K562 (cell line): Measurements from ENCODE around the gene ARSK. TPM values are rescaled to one million over a fixed set of nuclear protein-coding genes. Genes with fewer than 3 reads are reported as not detected.

Source experiments
- AFF1 ChIP-seq, 2 experiments: fragments of 450-650 bp; IDR thresholded peaks; 2 replicates each; pipeline ENCODE4 v1.6.1; 2018; ENCODE audit warnings: mild to moderate bottlenecking in 2 of 2, low read depth in 1 of 2; ENCODE audit not compliant: partially characterized antibody in 2 of 2
- ATF1 ChIP-seq, 2 experiments: fragments of 450-650 bp in 1 of 2; IDR thresholded peaks; 2 replicates each; pipeline ENCODE4 v1.6.1; 2016; ENCODE audit warnings: missing compliant biosample characterization in 1 of 2, missing genetic modification characterization in 1 of 2
- BRF1 ChIP-seq: IDR thresholded peaks from 3 replicates; pipeline ENCODE4 v1.6.1; 2011; ENCODE audit warnings: borderline replicate concordance, mild to moderate bottlenecking; ENCODE audit not compliant: insufficient read length; ENCODE audit errors: extremely low read depth
- CBFB ChIP-seq: sonication (generic); formaldehyde crosslinking; IDR thresholded peaks from 2 replicates; pipeline ENCODE4 v1.4.0; 2020; ENCODE audit warnings: mild to moderate bottlenecking, missing genetic modification reagents
- CCAR2 ChIP-seq: fragments of 200-400 bp; formaldehyde crosslinking; IDR thresholded peaks from 2 replicates; pipeline ENCODE4 v1.6.1; 2017; ENCODE audit warnings: mild to moderate bottlenecking, low read depth, low read length
- EWSR1 ChIP-seq: fragments of 450-650 bp; IDR thresholded peaks from 2 replicates; pipeline ENCODE4 v1.6.1; 2018; ENCODE audit warnings: borderline replicate concordance, mild to moderate bottlenecking, low read depth, moderate library complexity; ENCODE audit not compliant: partially characterized antibody
- HDGF ChIP-seq: fragments of 450-650 bp; IDR thresholded peaks from 2 replicates; pipeline ENCODE4 v1.6.1; 2016
- MED1 ChIP-seq: sonication (generic); formaldehyde crosslinking; IDR thresholded peaks from 2 replicates; pipeline ENCODE4 v1.8.1; 2023; ENCODE audit warnings: missing genetic modification reagents, borderline replicate concordance
- MEF2A ChIP-seq: IDR thresholded peaks from 2 replicates; pipeline ENCODE4 v1.6.1; 2011; ENCODE audit warnings: low read depth, mild to moderate bottlenecking, low read length, moderate library complexity; ENCODE audit not compliant: control insufficient read depth
- PYGO2 ChIP-seq: fragments of 450-650 bp; IDR thresholded peaks from 2 replicates; pipeline ENCODE4 v1.6.1; 2016; ENCODE audit warnings: mild to moderate bottlenecking, missing genetic modification characterization, moderate library complexity, missing compliant biosample characterization
- RAD21 ChIP-seq, 2 experiments: fragments of 250-450 bp in 1 of 2; fragments of 450-650 bp in 1 of 2; sonication (Bioruptor Pico) in 1 of 2; formaldehyde crosslinking in 1 of 2; IDR thresholded peaks in 1 of 2; conservative IDR thresholded peaks in 1 of 2; 2 replicates each; pipeline versions ENCODE4 v1.4.0 to v1.8.0; 2020 to 2022; ENCODE audit warnings: mild to moderate bottlenecking in 2 of 2, moderate library complexity in 1 of 2
- RFX5 ChIP-seq: IDR thresholded peaks from 2 replicates; pipeline ENCODE4 v1.6.1; 2011; ENCODE audit warnings: low read depth, mild to moderate bottlenecking, improper control_type of control experiment, low read length
- SOX6 ChIP-seq: fragments of 450-650 bp; IDR thresholded peaks from 2 replicates; pipeline ENCODE4 v1.6.1; 2014; ENCODE audit warnings: mild to moderate bottlenecking
- TARDBP ChIP-seq: fragments of 450-650 bp; IDR thresholded peaks from 2 replicates; pipeline ENCODE4 v1.6.1; 2016
- USF2 ChIP-seq: sonication (generic); formaldehyde crosslinking; IDR thresholded peaks from 2 replicates; pipeline ENCODE4 v1.5.0; 2020; ENCODE audit warnings: missing genetic modification reagents
- ZFP30 ChIP-seq: fragments of 250-450 bp; sonication (Bioruptor Pico); IDR thresholded peaks from 2 replicates; pipeline ENCODE4 v1.8.0; 2022; ENCODE audit warnings: moderate library complexity, mild to moderate bottlenecking, inconsistent platforms, borderline replicate concordance
- ZNF217 ChIP-seq: sonication (generic); formaldehyde crosslinking; IDR thresholded peaks from 2 replicates; pipeline ENCODE4 v1.8.0; 2022; ENCODE audit warnings: mild to moderate bottlenecking, missing genetic modification reagents
- ZNF512 ChIP-seq: IDR thresholded peaks from 2 replicates; pipeline ENCODE4 v1.6.1; 2016; ENCODE audit warnings: missing genetic modification characterization, missing compliant biosample characterization
- ZNF76 ChIP-seq: fragments of 250-450 bp; sonication (Bioruptor Pico); IDR thresholded peaks from 2 replicates; pipeline ENCODE4 v1.4.0; 2020; ENCODE audit warnings: mild to moderate bottlenecking, moderate library complexity, borderline replicate concordance
- ZZZ3 ChIP-seq: fragments of 450-650 bp; IDR thresholded peaks from 2 replicates; pipeline ENCODE4 v1.6.1; 2016; ENCODE audit warnings: antibody characterized with exemption, mild to moderate bottlenecking, moderate library complexity
- polyA plus RNA-seq, 8 experiments: library from polyadenylated mRNA; depleted of rRNA in 4 of 8; stranded (reverse) in 5 of 8; unstranded in 3 of 8; fragments of >200 nt; fragmentation: Nextera tagmentation in 2 of 8; fragmentation: Illumina TruSeq in 1 of 8; extraction: Ambion mirVana in 2 of 8; extraction: Trizol in 1 of 8; gene quantifications; 2 replicates each; pipeline versions ENCODE4 v1.2.1 to v1.2.3, GENCODE V29; 2011 to 2014; ENCODE audit warnings: inconsistent platforms in 1 of 8, missing spikeins in 1 of 8
- total RNA-seq, 7 experiments: library from RNA; depleted of rRNA in 6 of 7; stranded (reverse); fragments of >200 nt in 6 of 7; fragmentation: Illumina TruSeq in 2 of 7; extraction: Trizol in 2 of 7; gene quantifications; 2 replicates each; pipeline versions ENCODE4 v1.2.1 to v1.2.3, GENCODE V29; 2011 to 2021; ENCODE audit warnings: low replicate concordance in 1 of 7
- TF ChIP-seq, protein P1 (sequence below): fragments of 250-450 bp; sonication (Bioruptor Pico); IDR thresholded peaks from 2 replicates; pipeline ENCODE4 v1.5.0; 2021

The ARSK gene
- total and polyA plus RNA-seq, 9 of the 15 experiments (the other 6 are each of a cell fraction or from before 2014, with no cell fraction given) = 2.7 to 9.4 (median 7.1) TPM

GRCh38 chr5:95554647-95555548 is at the start of gene ARSK, which contains the start of gene SKIC3 (continued):
- TF ChIP-seq RAD21 (CRISPR knock-in tag; conservative IDR thresholded peaks at IDR 0.05 in 1 of 2, IDR thresholded peaks at IDR 0.05 in 1 of 2) (peak; percentile 35 to 40; a peak in 2 of 4 replicates), AFF1 (IDR thresholded peaks at IDR 0.05; ENCODE audit: low read depth in 1 of 2, partially characterized antibody in 2 of 2) (peak in 1 of 2 experiments; percentile 87), HDGF (no peak), ZZZ3 (no peak), ZNF217 (CRISPR knock-in tag) (no peak), MED1 (CRISPR knock-in tag) (no peak), RFX5 (no peak), MEF2A (no peak), CBFB (CRISPR knock-in tag) (no peak; the same call in 1 of the 2 replicates), CCAR2 (no peak), SOX6 (no peak), PYGO2 (tag) (no peak), ATF1 (CRISPR knock-in tag; IDR thresholded peaks at IDR 0.05) (no peak), ATF1 (tag; IDR thresholded peaks at IDR 0.05) (peak; percentile 55), ZNF512 (tag) (no peak), ZNF76 (CRISPR knock-in tag) (no peak), TARDBP (no peak), EWSR1 (no peak), USF2 (CRISPR knock-in tag) (peak; percentile 94), BRF1 (no peak), ZFP30 (no peak)
- TF ChIP-seq, protein P1, sequence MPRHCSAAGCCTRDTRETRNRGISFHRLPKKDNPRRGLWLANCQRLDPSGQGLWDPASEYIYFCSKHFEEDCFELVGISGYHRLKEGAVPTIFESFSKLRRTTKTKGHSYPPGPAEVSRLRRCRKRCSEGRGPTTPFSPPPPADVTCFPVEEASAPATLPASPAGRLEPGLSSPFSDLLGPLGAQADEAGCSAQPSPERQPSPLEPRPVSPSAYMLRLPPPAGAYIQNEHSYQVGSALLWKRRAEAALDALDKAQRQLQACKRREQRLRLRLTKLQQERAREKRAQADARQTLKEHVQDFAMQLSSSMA (CRISPR knock-in tag) = no peak
